Pancreas (tissue), 10 donors: ENCODE results near the gene ABI3BP. TPM values are rescaled to one million over a fixed set of nuclear protein-coding genes. Genes with fewer than 3 reads are reported as not detected.

Experiments
- ATAC-seq, 4 donors: fragments of 200-7000 bp; cut with Tn5 transposase; one replicate each; pipeline versions ENCODE4 v1.8.0 to v1.9.1; 2020; ENCODE audit warnings: mild to moderate bottlenecking in 4 of 4, moderate library complexity in 4 of 4
- DNase-seq, 6 donors: peaks; one replicate each; pipeline ENCODE4 v3.0.0-alpha.2; 2020
- FAIRE-seq: peaks from 2 replicates; lab custom pipeline; 2012; peaks lifted over from hg19 to GRCh38; lab: Jason Lieb, UNC
- H3K27ac ChIP-seq, 4 donors: fragments of 200-600 bp; sonication (generic); 1 replicate in 3 of 4; 2 replicates in 1 of 4; pipeline versions ENCODE4 v1.5.0 to v1.8.0; 2020
- H3K27me3 ChIP-seq, 4 donors: fragments of 200-600 bp; one replicate each; pipeline ENCODE4 v1.8.0; 2021
- H3K36me3 ChIP-seq, 3 donors: fragments of 200-600 bp; sonication (generic) in 1 of 3; one replicate each; pipeline versions ENCODE4 v1.5.0 to v1.8.0; 2020 to 2021
- H3K4me1 ChIP-seq, 3 donors: fragments of 200-600 bp; one replicate each; pipeline ENCODE4 v1.8.0; 2021
- H3K4me3 ChIP-seq, 4 donors: fragments of 200-600 bp; sonication (generic) in 2 of 4; one replicate each; pipeline versions ENCODE4 v1.5.0 to v1.8.0; 2020 to 2021
- H3K9me3 ChIP-seq, 4 donors: fragments of 200-600 bp; one replicate each; pipeline ENCODE4 v1.8.0; 2021
- WGBS, 2 donors: extraction: QIAGEN DNeasy Blood & Tissue Kit; methylation state at CpG; one replicate each; pipeline ENCODE4 v1.1.7; 2013; 5-methylcytosine and 5-hydroxymethylcytosine counted together
- intact Hi-C, 3 donors: fragments of 100-400 bp; cut with DNase I; formaldehyde crosslinking; loops; one replicate each; pipeline versions ENCODE4 v1.11.1 to v1.14.2; 2022
- polyA plus RNA-seq, 2 donors: library from polyadenylated mRNA; stranded (reverse); fragments of 200-250 nt; gene quantifications; one replicate each; pipeline ENCODE4 v1.2.3, GENCODE V29; 2013
- total RNA-seq, 6 donors: library from RNA; stranded (reverse); fragmentation: NEBNext Ultra II Directional in 4 of 6; extraction: Animal tissue kit (Norgen Biotek cat#: 25700) in 4 of 6; gene quantifications; one replicate each; pipeline versions ENCODE4 v1.2.1 to v1.2.4, GENCODE V29; 2021 to 2023
- TF ChIP-seq, protein P1 (sequence below), 4 donors: fragments of 200-600 bp; sonication (generic) in 3 of 4; IDR thresholded peaks; one replicate each; pipeline versions ENCODE4 v1.5.0 to v1.8.0; 2021; ENCODE audit warnings: antibody characterized with exemption in 4 of 4
- donor health status: healthy with polysubstance abuse.
- donor health status: DM: no; HTN: no; CAD: no; lungs with moderate emphysema.
- donor health status: DM: no; HTN: no; CAD: no.
- donor health status: control.
- donor health status: control.
- donor health status: Bipolar disorder and iron deficiency.
- donor health status: DM: yes; HTN: yes; CAD: no.
- donor health status: DM: no; HTN: no; CAD: no.
- donor health status: DM: no; HTN: no; CAD: no.
- donor health status: DM: yes; HTN: yes; CAD: no.

Gene ABI3BP
- total and polyA plus RNA-seq, 8 donors, result 2.6 to 25.3 (median 5.8) TPM

DNA sequence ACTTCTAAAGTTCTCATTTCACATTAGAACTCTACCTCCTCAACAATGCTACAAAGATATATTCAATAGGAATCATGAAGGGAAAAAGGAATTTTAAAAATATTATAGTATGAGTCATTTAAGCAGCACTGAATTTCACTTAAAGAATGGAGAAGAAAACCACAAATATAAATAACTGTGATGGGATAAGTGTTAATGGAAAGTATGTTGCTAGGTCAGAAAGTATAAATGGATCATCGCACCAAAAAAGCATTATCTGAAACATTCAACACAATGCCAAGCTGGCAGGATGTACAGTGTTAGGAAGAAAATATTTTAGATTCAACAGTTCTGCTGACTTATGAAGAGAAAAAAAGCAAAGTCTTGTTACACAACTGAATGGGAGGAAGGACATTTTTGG lies 182.6 kb downstream of the ABI3BP start:
- no peak overlapping the region for H3K27ac ChIP-seq
- ATAC-seq (no peak), DNase-seq (no peak), FAIRE-seq (no peak)
- TF ChIP-seq, protein P1, sequence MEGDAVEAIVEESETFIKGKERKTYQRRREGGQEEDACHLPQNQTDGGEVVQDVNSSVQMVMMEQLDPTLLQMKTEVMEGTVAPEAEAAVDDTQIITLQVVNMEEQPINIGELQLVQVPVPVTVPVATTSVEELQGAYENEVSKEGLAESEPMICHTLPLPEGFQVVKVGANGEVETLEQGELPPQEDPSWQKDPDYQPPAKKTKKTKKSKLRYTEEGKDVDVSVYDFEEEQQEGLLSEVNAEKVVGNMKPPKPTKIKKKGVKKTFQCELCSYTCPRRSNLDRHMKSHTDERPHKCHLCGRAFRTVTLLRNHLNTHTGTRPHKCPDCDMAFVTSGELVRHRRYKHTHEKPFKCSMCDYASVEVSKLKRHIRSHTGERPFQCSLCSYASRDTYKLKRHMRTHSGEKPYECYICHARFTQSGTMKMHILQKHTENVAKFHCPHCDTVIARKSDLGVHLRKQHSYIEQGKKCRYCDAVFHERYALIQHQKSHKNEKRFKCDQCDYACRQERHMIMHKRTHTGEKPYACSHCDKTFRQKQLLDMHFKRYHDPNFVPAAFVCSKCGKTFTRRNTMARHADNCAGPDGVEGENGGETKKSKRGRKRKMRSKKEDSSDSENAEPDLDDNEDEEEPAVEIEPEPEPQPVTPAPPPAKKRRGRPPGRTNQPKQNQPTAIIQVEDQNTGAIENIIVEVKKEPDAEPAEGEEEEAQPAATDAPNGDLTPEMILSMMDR (IDR thresholded peaks at IDR 0.05), result no peak
- H3K9me3 ChIP-seq, result no peaks in the 10 kb centered on the region
- intact Hi-C loops, result no loop called here
- no peaks in the 10 kb centered on the region for H3K4me1 ChIP-seq
- H3K27me3 ChIP-seq, result no peaks in the 10 kb centered on the region
- WGBS, 2 donors, result 85 to 91% methylated on average over 1 of the region's 1 CpG
- H3K4me3 ChIP-seq, result no peak overlapping the region
- no peaks in the 10 kb centered on the region for H3K36me3 ChIP-seq

DNA sequence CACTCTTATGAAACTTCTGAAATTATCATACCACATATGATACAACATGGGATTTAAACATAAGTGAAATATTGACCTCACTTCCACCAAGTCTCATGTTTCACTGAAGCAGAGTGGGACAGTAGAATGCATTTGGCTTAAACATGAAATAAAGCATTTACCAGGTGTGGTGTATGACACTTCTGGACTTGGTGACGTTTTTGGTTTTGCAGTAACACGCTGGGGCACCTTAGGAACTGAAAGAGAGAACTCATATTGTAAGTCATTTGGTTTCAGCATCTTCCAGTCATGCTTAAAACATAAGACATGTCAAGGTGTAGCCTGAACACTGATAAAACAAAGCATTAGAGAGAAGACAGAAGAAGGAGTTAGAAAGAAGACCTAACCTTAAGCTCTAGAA lies 188.6 kb downstream of the ABI3BP start:
- FAIRE-seq, result no peak
- H3K4me3 ChIP-seq, result no peak overlapping the region
- no peaks in the 10 kb centered on the region for H3K27me3 ChIP-seq
- no peak for ATAC-seq
- no peaks in the 10 kb centered on the region for H3K36me3 ChIP-seq
- no peaks in the 10 kb centered on the region for H3K9me3 ChIP-seq
- H3K4me1 ChIP-seq, result no peaks in the 10 kb centered on the region
- no peak for DNase-seq
- no peak overlapping the region for H3K27ac ChIP-seq
- 47 to 49% methylated on average over 2 of the region's 2 CpGs for WGBS, 2 donors
- TF ChIP-seq, protein P1 (IDR thresholded peaks at IDR 0.05), result no peak
- intact Hi-C loops, result no loop called here

DNA sequence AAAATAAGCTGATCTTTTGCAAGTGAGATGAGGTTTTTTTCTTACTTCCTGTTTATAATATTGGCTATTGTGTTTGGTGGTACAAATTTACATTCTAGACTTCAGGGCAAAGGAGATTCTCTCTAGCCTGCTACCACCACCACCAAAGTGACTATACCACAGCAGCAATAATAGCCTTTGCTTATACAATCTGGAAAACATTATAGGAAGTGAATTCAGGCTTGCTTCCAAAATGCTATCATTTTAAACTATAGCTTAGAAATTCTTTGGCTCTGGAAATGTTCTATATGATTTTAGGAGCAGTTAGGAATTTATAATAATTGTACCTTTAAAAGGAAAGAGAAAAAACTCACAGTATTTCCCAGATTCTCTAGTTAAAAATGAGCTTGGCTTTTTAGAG lies 189.5 kb downstream of the ABI3BP start:
- FAIRE-seq, result no peak
- Histone ChIP-seq H3K27me3 (no peaks in the 10 kb centered on the region), H3K4me3 (no peak overlapping the region), H3K27ac (no peak overlapping the region), H3K9me3 (no peaks in the 10 kb centered on the region), H3K36me3 (no peaks in the 10 kb centered on the region), H3K4me1 (no peaks in the 10 kb centered on the region)
- intact Hi-C loops, result no loop called here
- ATAC-seq, result no peak
- TF ChIP-seq, protein P1 (IDR thresholded peaks at IDR 0.05), result no peak
- no peak for DNase-seq

DNA sequence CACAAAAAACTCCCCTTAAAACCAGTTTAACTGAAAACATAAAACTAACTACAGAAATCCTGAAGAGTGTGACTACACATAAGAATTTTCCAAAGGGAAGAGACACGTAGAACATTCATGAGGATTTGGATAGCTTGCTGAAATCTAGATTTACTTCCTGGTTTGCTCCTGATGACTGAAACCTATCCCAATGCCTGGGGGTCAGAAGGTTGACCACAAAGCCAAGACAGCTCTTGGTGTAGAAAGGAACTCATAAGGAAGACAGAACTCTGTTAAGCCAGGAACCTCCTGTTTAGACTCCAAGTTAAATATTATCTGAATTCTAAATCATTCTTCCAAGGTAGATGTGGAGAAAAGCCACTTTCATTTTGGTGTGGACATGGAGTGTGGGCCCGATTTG lies 191.1 kb downstream of the ABI3BP start:
- Histone ChIP-seq H3K27me3 (no peaks in the 10 kb centered on the region), H3K36me3 (no peaks in the 10 kb centered on the region), H3K27ac (no peak overlapping the region), H3K4me1 (no peaks in the 10 kb centered on the region), H3K4me3 (no peak overlapping the region), H3K9me3 (no peaks in the 10 kb centered on the region)
- DNase-seq (no peak), FAIRE-seq (no peak), ATAC-seq (no peak)
- intact Hi-C loops, result no loop called here
- TF ChIP-seq, protein P1 (IDR thresholded peaks at IDR 0.05), result no peak
- 64 to 79% methylated on average over 2 of the region's 2 CpGs for WGBS, 2 donors

DNA sequence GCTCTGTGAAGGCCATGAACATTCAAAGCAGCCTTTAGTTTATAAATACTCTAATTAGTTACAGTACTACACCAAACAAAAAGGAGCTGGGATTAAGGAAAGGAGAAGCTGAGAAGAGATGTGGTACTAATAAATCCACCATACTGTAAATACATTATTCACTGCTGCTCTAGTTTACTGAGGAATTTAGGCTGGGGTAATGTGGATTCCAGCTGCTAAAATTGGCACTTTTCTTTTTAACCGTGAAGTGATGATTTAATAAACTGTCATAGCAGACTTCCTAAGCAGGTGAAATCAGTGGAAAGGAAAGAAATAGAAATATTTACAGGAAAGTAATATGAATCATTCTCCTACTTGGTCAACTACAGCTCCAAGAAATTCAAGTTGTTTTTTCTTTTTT lies 195.2 kb downstream of the ABI3BP start:
- no peak overlapping the region for H3K4me3 ChIP-seq
- TF ChIP-seq, protein P1 (IDR thresholded peaks at IDR 0.05), result no peak
- H3K9me3 ChIP-seq, result no peaks in the 10 kb centered on the region
- intact Hi-C loops, result no loop called here
- 74% methylated on average over 1 of the region's 1 CpG for WGBS, 2 donors
- FAIRE-seq (no peak), DNase-seq (no peak), ATAC-seq (no peak)
- H3K36me3 ChIP-seq, result no peaks in the 10 kb centered on the region
- no peaks in the 10 kb centered on the region for H3K4me1 ChIP-seq
- H3K27me3 ChIP-seq, result no peaks in the 10 kb centered on the region
- no peak overlapping the region for H3K27ac ChIP-seq
